ENCODE results near the gene PNPLA7. TPM values are rescaled to one million over a fixed set of nuclear protein-coding genes. Genes with fewer than 3 reads are reported as not detected.
"Not testable (repeated sequence)": the region's sequence is repeated elsewhere in the genome, so short reads cannot be mapped to it uniquely, and the experiment has no call there.

The PNPLA7 gene
- total RNA-seq, 1 donor from 2014 or later: 32.1 TPM

GRCh38 chr9:137543237-137543963 lies 6.8 kb downstream of the PNPLA7 start:
- no peak for DNase-seq (ENCODE audit: low spot score)

DNA sequence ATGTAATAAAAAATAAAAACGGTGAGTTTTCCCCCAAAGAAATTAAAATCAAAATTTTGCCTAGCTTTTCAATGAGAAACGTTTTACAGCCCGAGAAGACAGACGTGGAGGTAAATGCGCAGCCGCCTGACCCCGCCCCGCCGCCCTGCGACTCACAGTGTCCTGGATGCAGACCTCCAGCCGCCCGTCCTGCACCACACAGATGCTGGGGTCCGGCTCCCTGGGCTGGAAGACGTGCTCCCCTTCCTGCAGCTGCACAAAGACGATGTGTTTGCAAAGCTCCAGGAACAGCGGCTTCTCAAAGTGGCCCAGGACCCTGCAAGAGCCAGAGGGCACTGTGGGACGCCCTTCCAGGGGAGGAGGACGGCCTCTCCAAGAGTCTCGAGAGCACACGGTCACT lies 7.7 kb downstream of the PNPLA7 start:
- no peak for DNase-seq (ENCODE audit: low spot score)

DNA sequence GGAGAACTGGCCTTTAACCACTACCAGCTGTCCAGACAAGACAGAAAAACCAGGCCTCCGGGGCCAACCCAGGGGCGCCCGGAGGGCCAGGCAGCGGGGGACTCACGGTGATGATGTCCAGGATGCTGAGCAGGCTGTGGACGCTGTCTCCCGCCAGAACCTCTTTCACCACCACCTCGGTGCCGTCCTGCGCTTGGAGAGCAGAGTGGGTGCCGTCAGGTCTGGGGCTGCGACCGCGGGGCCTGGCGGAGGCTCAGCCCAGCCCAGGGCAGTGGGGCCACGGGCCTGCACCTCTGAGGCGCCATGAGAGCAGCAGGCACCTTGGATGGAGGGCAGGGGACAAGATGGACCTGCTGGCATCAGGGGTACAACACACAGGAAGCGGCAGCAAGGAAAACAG lies 9.7 kb downstream of the PNPLA7 start:
- DNase-seq (ENCODE audit: low spot score): no peak

- DNase-seq (ENCODE audit: low spot score): no peak
These were observed 12.1 kb downstream of the PNPLA7 start for GRCh38 chr9:137538058-137538457.

DNA sequence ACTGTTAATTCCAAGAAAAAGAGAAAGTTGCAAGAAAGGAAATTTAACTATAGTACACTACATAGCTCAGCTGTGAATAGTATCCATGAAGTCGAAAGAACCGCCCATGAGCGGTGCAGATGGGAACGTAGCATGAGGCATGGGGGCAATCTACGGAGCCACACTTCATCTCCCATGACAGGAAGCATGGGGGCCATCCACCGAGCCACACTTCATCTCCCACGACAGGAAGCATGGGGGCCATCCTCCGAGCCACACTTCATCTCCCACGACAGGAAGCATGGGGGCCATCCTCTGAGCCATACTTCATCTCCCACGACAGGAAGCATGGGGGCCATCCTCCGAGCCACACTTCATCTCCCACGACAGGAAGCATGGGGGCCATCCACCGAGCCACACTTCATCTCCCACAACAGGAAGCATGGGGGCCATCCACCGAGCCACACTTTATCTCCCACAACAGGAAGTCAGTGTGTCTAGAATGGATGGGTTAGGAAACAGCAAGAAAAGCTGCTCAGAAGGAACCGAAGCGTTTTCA lies 13.5 kb downstream of the PNPLA7 start:
- DNase-seq (ENCODE audit: low spot score): not testable (repeated sequence)

DNA sequence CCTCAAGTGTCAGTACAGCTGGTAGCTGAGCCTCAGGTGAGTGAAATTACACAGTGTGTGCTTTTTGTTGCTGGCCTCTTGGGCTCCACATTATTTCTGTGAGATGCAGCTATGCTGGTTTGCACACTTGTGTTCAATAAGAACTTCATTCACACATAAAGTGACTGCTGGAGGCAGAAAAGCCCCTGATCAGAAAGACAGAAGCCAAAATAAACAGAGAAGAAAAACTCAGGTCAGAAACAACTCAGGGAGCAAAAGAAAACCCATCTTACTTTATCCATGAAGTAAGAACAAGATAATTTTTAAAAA lies 15.1 kb downstream of the PNPLA7 start:
- DNase-seq (ENCODE audit: low spot score): no peak

DNA sequence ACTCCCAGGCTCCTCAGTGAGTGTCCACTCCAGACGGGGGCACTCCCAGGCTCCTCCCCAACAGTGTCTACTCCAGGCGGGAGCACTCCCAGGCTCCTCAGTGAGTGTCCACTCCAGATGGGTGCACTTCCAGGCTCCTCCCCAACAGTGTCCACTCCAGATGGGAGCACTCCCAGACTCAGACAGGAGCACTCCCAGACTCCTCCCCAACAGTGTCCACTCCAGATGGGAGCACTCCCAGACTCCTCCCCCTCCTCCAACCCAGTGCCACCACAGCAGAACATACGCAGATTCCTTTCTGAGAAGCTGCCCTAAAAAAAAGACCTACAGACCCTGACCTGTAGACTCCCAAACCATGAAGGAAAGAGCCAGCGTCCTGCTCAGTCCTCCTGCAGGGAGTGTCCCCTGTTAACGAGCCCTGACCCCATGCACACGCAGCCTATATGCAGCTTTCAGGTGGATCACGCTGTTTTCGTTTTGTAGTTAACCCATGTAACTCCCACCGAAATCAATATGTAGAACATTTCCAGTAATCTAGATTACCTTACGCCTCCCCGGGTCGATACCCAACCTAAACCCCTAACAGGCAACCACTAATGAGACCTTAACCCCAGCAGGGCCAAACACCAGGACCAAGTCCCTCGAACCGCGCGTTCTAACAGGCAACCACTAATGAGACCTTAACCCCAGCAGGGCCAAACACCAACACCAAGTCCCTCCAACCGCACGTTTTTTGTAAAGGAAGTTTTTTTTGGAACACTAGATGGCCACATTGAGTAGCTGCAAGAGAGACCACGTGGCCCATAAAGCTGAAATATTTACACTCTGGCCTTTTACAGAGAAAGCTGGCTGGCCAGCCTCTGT lies 15.7 kb downstream of the PNPLA7 start:
- DNase-seq (ENCODE audit: low spot score): no peak

GRCh38 chr9:137532891-137533468 lies 17.2 kb downstream of the PNPLA7 start:
- DNase-seq (ENCODE audit: low spot score): not testable (repeated sequence)

- no peak for DNase-seq (ENCODE audit: low spot score)
These were observed 19.0 kb downstream of the PNPLA7 start for GRCh38 chr9:137531099-137531765.

- no peak for DNase-seq (ENCODE audit: low spot score)
These were observed 19.9 kb downstream of the PNPLA7 start for GRCh38 chr9:137530331-137530730.

DNA sequence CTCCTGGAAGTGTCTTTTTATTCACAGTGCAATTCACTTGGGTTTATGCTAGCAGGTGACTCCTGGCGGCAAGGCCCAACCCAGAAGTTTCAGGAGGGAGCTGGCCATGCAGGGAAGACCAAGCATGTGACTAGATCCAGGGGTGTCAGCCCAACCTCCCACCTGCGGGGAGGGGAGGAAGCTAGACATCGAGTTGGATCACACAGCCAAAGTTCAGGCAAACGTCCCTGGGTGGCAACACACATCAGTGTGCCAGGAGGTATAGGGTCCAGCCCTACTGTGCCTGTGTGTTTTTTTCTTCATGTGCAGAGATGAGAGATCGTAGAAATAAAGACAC lies 25.3 kb downstream of the PNPLA7 start:
- no peak for DNase-seq (ENCODE audit: low spot score)

DNA sequence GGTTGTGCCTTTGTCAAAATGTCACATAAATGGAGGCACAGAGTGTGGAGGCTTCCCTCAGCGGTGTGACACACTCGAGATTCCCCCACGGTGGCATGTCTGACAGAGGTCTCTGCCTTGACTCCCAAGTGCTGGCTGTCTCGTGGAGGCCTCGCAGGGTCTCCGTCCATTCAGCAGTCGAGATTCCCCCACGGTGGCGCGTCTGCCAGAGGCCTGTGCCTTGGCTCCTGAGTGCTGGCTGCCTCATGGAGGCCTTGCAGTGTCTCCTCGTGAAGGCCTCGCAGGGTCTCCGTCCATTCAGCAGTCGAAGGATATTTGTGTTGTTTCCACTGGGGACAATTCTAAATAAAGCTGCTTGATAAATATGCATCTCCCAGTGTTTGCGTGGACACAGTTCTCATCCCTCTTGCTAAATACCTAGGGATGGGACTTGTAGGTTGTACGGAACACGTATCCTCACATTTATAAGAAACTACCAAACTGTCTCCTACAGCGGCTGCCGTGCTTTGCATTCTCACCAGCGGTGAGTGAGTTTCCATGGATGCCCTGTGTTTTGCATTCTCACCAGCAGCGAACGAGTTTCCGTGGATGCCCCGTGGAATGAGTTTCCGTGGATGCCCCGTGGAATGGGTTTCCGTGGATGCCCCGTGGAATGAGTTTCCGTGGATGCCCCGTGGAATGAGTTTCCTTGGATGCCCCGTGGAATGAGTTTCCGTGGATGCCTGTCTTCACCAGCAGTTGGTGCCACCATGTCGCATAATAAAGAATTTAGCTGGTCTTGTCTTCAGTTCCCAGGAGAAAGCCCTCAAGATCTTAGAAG lies 25.8 kb downstream of the PNPLA7 start:
- no peak for DNase-seq (ENCODE audit: low spot score)

GRCh38 chr9:137522746-137523455 lies 27.3 kb downstream of the PNPLA7 start:
- DNase-seq (ENCODE audit: low spot score): no peak

GRCh38 chr9:137521405-137521985 lies 28.7 kb downstream of the PNPLA7 start:
- no peak for DNase-seq (ENCODE audit: low spot score)

GRCh38 chr9:137520614-137521404 lies 29.4 kb downstream of the PNPLA7 start:
- no peak for DNase-seq (ENCODE audit: low spot score)

- no peak for DNase-seq (ENCODE audit: low spot score)
These were observed 30.6 kb downstream of the PNPLA7 start for GRCh38 chr9:137519553-137519952.

DNA sequence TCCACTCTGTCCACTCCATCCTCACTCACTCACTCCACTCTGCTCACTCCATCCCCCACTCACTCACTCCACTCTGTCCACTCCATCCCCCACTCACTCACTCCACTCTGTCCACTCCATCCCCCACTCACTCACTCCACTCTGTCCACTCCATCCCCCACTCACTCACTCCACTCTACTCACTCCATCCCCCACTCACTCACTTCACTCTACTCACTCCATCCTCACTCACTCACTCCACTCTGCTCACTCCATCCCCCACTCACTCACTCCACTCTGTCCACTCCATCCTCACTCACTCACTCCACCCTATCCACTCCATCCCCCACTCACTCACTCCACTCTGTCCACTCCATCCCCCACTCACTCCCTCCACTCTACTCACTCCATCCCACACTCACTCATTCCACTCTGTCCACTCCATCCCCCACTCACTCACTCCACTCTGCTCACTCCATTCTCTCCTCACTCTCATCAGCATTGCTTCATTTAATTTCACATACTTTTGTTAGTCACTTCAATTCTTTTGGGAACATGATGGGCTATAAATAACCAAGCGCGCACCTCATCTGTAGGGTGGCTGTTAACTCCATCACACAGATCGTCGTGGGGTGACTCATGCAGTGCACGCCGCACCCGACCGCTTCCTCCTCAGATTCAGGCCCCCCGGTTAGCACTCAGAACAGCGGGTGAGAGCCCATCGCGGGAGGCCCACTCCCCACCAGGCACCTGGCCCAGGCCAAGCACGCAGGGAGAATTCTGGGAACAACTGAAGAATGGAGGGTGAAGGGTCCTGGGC lies 31.3 kb downstream of the PNPLA7 start:
- DNase-seq (ENCODE audit: low spot score): not testable (repeated sequence)
